Astrocyte of the cerebellum (primary cell): ENCODE results near the gene ARHGEF16.

ENCODE experiments used
- DNase-seq: peaks from one replicate; pipeline ENCODE4 v3.0.0-alpha.2; 2011; ENCODE audit warnings: low read depth
- H3K4me3 ChIP-seq: 2 replicates; pipeline ENCODE4 v1.5.1; 2011; ENCODE audit warnings: mild to moderate bottlenecking, low read depth, low read length, moderate library complexity
- CTCF ChIP-seq: IDR thresholded peaks from 2 replicates; pipeline ENCODE4 v1.5.1; 2012; ENCODE audit warnings: low read length, low read depth, moderate library complexity, mild to moderate bottlenecking; ENCODE audit errors: missing control alignments
- in situ Hi-C: cut with HindIII; loops from 2 replicates; pipeline ENCODE4 v1.10.0; 2017; ENCODE audit warnings: low sequenced_read_pairs

ARHGEF16 gene

GRCh38 chr1:3481046-3481445 is 26.6 kb downstream of the ARHGEF16 start:
- in situ Hi-C loops, result no loop called here
- no peak for TF ChIP-seq CTCF
- no peak for DNase-seq
- no peak overlapping the region for H3K4me3 ChIP-seq

- TF ChIP-seq CTCF, result no peak
- H3K4me3 ChIP-seq, result no peak overlapping the region
- in situ Hi-C loops, result no loop called here
- no peak for DNase-seq
Measured at GRCh38 chr1:3481836-3482375, 27.4 kb downstream of the ARHGEF16 start.

GRCh38 chr1:3482378-3482849 is 27.9 kb downstream of the ARHGEF16 start:
- DNase-seq, result no peak
- no peak overlapping the region for H3K4me3 ChIP-seq
- in situ Hi-C loops, result no loop called here
- TF ChIP-seq CTCF, result peak; percentile 13

GRCh38 chr1:3483380-3483779 is 28.9 kb downstream of the ARHGEF16 start:
- DNase-seq, result no peak
- in situ Hi-C loops, result no loop called here
- no peak for TF ChIP-seq CTCF
- H3K4me3 ChIP-seq, result no peak overlapping the region

GRCh38 chr1:3483801-3484444 is 29.5 kb downstream of the ARHGEF16 start:
- in situ Hi-C loops, result no loop called here
- DNase-seq, result no peak
- no peak overlapping the region for H3K4me3 ChIP-seq
- TF ChIP-seq CTCF, result peak; percentile 95

GRCh38 chr1:3485016-3485415 is 30.6 kb downstream of the ARHGEF16 start:
- TF ChIP-seq CTCF, result no peak
- H3K4me3 ChIP-seq, result no peak overlapping the region
- DNase-seq, result no peak
- in situ Hi-C loops, result no loop called here

- DNase-seq, result no peak
- no peak overlapping the region for H3K4me3 ChIP-seq
Measured at GRCh38 chr1:3488432-3488831, 34.0 kb downstream of the ARHGEF16 start.

More at GRCh38 chr1:3488432-3488831, 34.0 kb downstream of the ARHGEF16 start:
- TF ChIP-seq CTCF, result no peak
- in situ Hi-C loops, result no loop called here
